ENCODE measurements around the gene GALNT9.

GRCh38 chr12:132239796-132240668, 89.4 kb downstream of the GALNT9 start:
- TF ChIP-seq CTCF (IDR thresholded peaks at IDR 0.05) (no peak), EZH2 (IDR thresholded peaks at IDR 0.05; ENCODE audit: borderline replicate concordance, insufficient read depth, low read depth, low read length, poor library complexity, severe bottlenecking) (no peak)

Measured in B cell (primary cell).